Fibroblast of lung (primary cell): ENCODE data around the gene CSF1R.

ENCODE experiments used
- EZH2 ChIP-seq: IDR thresholded peaks from 2 replicates; pipeline ENCODE4 v1.5.1; 2012; ENCODE audit warnings: low read length, control low read depth, mild to moderate bottlenecking; ENCODE audit errors: missing control alignments
- TF ChIP-seq, protein P1 (sequence below), 2 donors: IDR thresholded peaks in 1 of 2; conservative IDR thresholded peaks in 1 of 2; 1 replicate in 1 of 2; 2 replicates in 1 of 2; pipeline ENCODE4 v1.5.1; 2011 to 2012; ENCODE audit warnings: low read length in 2 of 2, control low read depth in 1 of 2, inconsistent platforms in 1 of 2, low read depth in 1 of 2, mild to moderate bottlenecking in 1 of 2

DNA sequence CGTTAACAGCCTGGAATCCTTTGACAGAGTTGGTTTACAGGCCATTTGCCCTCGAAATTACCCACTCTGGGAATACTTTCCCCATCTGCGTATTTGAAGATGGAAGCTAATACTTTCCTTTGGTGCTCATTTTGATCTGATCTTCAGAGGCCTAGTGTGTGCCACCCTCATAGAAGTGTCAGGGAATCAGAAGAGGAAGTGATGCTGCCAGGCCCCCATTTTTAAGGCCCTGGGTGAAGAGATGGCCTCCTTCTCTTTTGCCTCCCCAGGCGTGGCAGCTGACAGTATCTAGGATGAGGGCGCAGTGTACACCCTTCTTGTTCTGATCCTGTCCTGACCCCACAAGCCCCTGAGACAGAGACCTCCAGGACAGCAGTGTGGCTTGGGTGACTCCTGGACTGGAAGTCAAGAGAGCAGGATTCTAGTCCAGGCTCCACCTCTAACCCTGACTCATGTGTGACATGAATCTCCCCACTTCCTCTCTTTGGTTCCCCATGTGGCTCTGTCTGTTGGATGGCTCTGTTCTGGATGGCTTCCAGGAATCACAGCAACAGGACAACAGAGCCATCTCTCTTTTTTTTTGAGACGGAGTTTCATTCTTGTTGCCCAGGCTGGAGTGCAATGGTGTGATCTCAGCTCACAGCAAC lies 27.8 kb downstream of the CSF1R start:
- TF ChIP-seq, protein P1, sequence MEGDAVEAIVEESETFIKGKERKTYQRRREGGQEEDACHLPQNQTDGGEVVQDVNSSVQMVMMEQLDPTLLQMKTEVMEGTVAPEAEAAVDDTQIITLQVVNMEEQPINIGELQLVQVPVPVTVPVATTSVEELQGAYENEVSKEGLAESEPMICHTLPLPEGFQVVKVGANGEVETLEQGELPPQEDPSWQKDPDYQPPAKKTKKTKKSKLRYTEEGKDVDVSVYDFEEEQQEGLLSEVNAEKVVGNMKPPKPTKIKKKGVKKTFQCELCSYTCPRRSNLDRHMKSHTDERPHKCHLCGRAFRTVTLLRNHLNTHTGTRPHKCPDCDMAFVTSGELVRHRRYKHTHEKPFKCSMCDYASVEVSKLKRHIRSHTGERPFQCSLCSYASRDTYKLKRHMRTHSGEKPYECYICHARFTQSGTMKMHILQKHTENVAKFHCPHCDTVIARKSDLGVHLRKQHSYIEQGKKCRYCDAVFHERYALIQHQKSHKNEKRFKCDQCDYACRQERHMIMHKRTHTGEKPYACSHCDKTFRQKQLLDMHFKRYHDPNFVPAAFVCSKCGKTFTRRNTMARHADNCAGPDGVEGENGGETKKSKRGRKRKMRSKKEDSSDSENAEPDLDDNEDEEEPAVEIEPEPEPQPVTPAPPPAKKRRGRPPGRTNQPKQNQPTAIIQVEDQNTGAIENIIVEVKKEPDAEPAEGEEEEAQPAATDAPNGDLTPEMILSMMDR (conservative IDR thresholded peaks at IDR 0.05 in 1 of 2, IDR thresholded peaks at IDR 0.05 in 1 of 2; ENCODE audit: low read depth in 1 of 2, low read length in 2 of 2): no peak
- no peak for TF ChIP-seq EZH2
